ENCODE results near the gene ATOSA.

The ATOSA gene

DNA sequence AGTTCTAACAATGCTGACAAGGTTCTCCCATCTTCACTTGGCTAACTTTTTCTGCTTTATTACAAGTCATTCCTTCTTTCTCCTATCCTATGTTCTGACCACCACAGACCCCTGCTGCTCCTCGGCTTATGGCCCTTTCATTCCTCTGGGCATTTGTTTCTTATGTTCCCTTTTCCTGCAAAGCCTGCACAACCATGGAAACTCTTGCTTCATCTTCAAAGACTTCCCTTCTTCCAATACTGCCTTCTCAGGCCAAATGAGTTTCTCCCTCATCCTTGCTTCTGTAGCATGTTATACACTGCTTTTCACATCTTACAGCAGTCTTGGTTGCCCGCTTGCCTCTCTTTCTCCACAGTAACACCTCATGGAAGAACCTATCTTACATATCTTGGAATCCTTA lies 17.9 kb upstream of the ATOSA start:
- in situ Hi-C loops (cut with HindIII; ENCODE audit: low sequenced_read_pairs): no loop called here
- TF ChIP-seq, protein P1, sequence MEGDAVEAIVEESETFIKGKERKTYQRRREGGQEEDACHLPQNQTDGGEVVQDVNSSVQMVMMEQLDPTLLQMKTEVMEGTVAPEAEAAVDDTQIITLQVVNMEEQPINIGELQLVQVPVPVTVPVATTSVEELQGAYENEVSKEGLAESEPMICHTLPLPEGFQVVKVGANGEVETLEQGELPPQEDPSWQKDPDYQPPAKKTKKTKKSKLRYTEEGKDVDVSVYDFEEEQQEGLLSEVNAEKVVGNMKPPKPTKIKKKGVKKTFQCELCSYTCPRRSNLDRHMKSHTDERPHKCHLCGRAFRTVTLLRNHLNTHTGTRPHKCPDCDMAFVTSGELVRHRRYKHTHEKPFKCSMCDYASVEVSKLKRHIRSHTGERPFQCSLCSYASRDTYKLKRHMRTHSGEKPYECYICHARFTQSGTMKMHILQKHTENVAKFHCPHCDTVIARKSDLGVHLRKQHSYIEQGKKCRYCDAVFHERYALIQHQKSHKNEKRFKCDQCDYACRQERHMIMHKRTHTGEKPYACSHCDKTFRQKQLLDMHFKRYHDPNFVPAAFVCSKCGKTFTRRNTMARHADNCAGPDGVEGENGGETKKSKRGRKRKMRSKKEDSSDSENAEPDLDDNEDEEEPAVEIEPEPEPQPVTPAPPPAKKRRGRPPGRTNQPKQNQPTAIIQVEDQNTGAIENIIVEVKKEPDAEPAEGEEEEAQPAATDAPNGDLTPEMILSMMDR (IDR thresholded peaks at IDR 0.05; ENCODE audit: low read depth, low read length, missing control alignments): no peak
- no peak overlapping the region for H3K4me3 ChIP-seq (ENCODE audit: low read depth, low read length)
- DNase-seq (ENCODE audit: low read depth): no peak

DNA sequence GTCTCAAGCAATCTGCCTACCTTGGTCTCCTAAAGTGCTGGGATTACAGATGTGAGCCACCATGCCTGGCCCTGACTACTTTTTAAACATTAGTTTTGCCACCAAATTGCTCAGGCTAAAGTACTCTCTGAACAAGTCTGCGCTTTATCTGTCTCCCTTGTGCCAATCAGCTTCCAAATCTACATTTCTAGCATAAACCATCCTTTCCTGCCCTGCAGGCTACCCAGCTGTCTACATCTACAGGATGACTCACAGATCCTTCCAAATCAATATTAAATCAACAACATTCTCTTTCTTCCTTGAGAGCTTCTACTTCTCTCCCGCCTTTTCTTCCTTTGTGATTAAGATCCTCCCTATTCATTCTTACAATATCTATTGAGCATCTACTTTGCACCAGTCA lies 16.0 kb upstream of the ATOSA start:
- H3K4me3 ChIP-seq (ENCODE audit: low read depth, low read length): no peak overlapping the region
- no peak for DNase-seq (ENCODE audit: low read depth)
- in situ Hi-C loops (cut with HindIII; ENCODE audit: low sequenced_read_pairs): no loop called here
- TF ChIP-seq, protein P1 (IDR thresholded peaks at IDR 0.05; ENCODE audit: low read depth, low read length, missing control alignments): no peak

DNA sequence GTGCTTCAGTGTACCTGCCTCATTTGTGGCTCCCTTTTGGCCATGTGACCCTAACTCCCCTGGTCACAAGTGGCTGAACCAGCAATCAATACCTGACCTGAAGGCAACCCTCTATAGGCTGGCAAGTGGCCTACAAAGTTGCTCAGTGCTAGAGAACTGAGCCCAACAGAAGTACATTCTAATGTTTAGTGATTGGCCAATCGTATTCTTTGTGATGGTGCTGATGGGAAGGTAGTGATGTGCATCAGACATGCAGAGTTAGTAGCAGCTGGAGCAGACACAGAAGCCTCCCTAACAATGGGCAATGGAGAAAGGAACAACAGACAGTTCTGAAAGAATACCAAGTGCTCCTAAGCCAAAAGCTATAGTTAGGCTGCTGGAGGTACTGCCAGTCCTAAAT lies 10.4 kb upstream of the ATOSA start:
- in situ Hi-C loops (cut with HindIII; ENCODE audit: low sequenced_read_pairs): no loop called here

DNA sequence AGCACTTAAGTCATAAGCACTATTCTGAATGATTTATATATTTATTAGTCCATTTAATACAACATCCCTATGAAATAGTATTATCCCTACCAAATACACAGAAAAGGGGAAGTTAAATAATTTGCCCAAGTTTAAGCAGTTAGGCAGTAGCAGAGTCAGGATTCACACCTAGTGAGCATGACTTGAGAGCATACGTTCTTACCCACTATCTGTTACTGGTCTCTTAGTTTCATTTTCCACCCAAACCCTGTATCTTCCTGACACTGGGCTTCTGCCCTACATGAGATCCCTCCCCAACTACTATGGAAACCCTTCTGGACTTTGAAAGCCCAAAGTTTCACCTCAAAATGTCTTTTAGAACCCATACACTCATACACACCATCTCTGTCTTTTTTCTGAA lies 4.4 kb upstream of the ATOSA start:
- no peak for DNase-seq (ENCODE audit: low read depth)

More for the DNA sequence above, 10.4 kb upstream of the ATOSA start:
- H3K4me3 ChIP-seq (ENCODE audit: low read depth, low read length): no peak overlapping the region
- TF ChIP-seq, protein P1 (IDR thresholded peaks at IDR 0.05; ENCODE audit: low read depth, low read length, missing control alignments): no peak
- DNase-seq (ENCODE audit: low read depth): no peak

DNA sequence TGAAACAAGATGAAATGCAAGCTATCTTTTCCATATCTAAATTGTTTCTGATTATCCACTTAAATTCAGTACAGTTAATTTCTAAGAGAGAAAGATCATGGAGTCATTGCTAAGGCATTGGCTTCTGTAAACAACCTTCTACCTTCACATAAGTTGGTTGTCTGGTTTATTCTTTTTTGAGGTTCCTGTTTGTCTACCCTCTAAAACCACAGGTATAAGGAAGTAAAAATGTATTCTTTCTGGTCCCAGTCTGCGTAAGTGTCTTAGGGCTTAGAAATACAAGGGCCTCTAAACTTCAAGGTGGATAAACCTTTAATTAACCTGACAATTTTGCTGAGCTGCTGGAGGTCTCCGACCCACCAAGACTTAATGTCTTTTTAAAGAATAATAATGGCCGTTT lies 3.6 kb upstream of the ATOSA start:
- in situ Hi-C loops (cut with HindIII; ENCODE audit: low sequenced_read_pairs): no loop called here
- no peak overlapping the region for H3K4me3 ChIP-seq (ENCODE audit: low read depth, low read length)
- TF ChIP-seq, protein P1 (IDR thresholded peaks at IDR 0.05; ENCODE audit: low read depth, low read length, missing control alignments): no peak
- no peak for DNase-seq (ENCODE audit: low read depth)

More for the DNA sequence above, 4.4 kb upstream of the ATOSA start:
- TF ChIP-seq, protein P1 (IDR thresholded peaks at IDR 0.05; ENCODE audit: low read depth, low read length, missing control alignments): no peak
- H3K4me3 ChIP-seq (ENCODE audit: low read depth, low read length): no peak overlapping the region
- in situ Hi-C loops (cut with HindIII; ENCODE audit: low sequenced_read_pairs): no loop called here

DNA sequence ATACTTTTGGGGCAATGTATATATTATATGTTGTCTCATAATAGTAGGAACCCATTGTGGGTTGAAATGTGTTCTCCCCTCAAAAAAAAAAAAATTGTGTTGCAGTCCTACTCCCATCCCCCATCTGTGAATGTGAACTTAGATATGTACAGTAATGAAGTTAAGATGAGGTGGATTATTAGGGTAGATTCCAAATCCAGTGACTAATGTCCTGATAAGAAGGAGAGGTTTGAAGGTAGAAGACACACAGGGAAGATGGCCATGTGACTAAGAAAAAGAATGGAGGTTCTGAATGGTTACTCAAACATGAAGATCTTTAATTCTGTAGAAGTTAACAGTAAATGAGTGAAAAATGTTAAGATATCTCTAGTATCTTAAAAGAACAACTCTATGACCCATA lies 3.0 kb upstream of the ATOSA start:
- TF ChIP-seq, protein P1 (IDR thresholded peaks at IDR 0.05; ENCODE audit: low read depth, low read length, missing control alignments): no peak
- in situ Hi-C loops (cut with HindIII; ENCODE audit: low sequenced_read_pairs): no loop called here
- DNase-seq (ENCODE audit: low read depth): no peak
- H3K4me3 ChIP-seq (ENCODE audit: low read depth, low read length): no peak overlapping the region

DNA sequence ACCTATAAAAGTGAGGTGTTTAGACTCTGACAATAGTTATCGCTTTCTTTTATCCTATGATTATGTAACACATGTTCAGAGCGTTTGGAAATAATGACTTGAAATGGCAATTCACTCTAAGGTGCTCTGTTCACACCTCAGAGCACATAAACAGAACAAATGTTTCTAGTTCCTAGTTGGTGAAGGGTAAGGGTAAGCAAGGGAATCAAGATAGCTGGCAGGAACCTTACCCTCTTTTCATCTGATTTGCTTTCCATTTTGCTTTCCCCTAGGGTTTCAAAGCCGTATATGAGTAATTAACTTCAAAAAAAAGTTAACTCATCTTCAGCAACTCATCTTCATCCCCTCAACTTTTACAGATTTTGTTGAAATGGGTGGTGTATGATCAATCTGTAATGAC lies 2.3 kb upstream of the ATOSA start:
- TF ChIP-seq, protein P1 (IDR thresholded peaks at IDR 0.05; ENCODE audit: low read depth, low read length, missing control alignments): no peak
- no peak overlapping the region for H3K4me3 ChIP-seq (ENCODE audit: low read depth, low read length)
- in situ Hi-C loops (cut with HindIII; ENCODE audit: low sequenced_read_pairs): no loop called here
- no peak for DNase-seq (ENCODE audit: low read depth)
